ENCODE measurements around the gene NPC1. TPM values are rescaled to one million over a fixed set of nuclear protein-coding genes. Genes with fewer than 3 reads are reported as not detected.
"Not testable (repeated sequence)": the region's sequence is repeated elsewhere in the genome, so short reads cannot be mapped to it uniquely, and the experiment has no call there.

Gene NPC1
- total RNA-seq, 1 donor from 2014 or later: 24.1 TPM

DNA sequence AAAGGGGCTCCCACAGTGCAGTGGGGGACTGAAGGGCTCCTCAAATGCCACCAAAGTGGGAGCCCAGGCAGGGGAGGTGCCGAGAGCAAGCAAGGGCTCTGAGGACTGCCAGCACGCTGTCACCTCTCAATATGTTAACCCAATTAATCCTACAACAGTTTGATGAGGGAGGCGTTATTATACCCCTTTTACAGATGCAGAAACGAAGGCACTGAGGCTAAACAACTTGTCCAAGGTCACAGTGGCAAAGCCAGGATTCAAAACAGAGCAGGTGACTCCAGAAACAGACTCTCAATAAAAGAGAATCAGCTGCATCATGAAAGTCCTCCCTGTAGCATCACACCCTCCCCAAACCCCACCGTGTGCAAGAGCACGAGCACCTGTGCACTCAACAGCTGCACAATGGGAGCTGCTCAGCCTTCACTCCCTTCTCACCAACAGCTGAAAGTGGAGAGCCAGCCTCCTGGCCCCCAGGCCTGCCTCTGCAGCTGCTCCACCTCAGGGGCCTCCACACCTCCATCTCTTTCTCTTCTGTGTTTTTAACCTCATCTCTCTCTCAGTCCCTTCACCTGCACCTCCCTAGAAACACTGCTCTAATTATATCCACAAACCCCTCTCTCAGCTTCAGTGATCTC lies 8.1 kb downstream of the NPC1 start:
- no peak for DNase-seq (ENCODE audit: low spot score)
- Mint-ChIP-seq H3K36me3 (ENCODE audit: low read depth, unreplicated experiment) (peaks cover 20% of the 10 kb centered on the region), H3K27me3 (ENCODE audit: unreplicated experiment) (no peaks in the 10 kb centered on the region), H3K4me1 (ENCODE audit: unreplicated experiment) (peaks cover 13% of the 10 kb centered on the region), H3K4me3 (ENCODE audit: unreplicated experiment) (peak overlapping the region; percentile 53), H3K27ac (ENCODE audit: unreplicated experiment) (peak overlapping the region; percentile 62), H3K9me3 (ENCODE audit: unreplicated experiment) (no peaks in the 10 kb centered on the region)
- TF ChIP-seq, protein P1, sequence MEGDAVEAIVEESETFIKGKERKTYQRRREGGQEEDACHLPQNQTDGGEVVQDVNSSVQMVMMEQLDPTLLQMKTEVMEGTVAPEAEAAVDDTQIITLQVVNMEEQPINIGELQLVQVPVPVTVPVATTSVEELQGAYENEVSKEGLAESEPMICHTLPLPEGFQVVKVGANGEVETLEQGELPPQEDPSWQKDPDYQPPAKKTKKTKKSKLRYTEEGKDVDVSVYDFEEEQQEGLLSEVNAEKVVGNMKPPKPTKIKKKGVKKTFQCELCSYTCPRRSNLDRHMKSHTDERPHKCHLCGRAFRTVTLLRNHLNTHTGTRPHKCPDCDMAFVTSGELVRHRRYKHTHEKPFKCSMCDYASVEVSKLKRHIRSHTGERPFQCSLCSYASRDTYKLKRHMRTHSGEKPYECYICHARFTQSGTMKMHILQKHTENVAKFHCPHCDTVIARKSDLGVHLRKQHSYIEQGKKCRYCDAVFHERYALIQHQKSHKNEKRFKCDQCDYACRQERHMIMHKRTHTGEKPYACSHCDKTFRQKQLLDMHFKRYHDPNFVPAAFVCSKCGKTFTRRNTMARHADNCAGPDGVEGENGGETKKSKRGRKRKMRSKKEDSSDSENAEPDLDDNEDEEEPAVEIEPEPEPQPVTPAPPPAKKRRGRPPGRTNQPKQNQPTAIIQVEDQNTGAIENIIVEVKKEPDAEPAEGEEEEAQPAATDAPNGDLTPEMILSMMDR (IDR thresholded peaks at IDR 0.05; ENCODE audit: unreplicated experiment): no peak

DNA sequence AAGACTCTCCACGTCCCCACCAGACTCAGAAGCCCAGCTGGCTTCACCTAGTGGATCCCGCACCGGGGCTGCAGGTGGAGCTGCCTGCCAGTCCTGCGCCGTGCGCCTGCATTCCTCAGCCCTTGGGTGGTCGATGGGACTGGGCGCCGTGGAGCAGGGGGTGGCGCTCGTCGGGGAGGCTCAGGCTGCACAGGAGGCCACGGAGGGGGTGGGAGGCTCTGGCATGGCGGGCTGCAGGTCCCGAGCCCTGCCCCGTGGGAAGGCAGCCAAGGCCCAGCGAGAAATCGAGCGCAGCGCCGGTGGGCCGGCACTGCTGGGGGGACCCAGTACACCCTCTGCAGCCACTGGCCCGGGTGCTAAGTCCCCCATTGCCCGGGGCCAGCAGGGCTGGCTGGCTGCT lies 8.8 kb downstream of the NPC1 start:
- not testable (repeated sequence) for H3K27ac Mint-ChIP-seq (ENCODE audit: unreplicated experiment); H3K9me3 Mint-ChIP-seq (ENCODE audit: unreplicated experiment); H3K4me3 Mint-ChIP-seq (ENCODE audit: unreplicated experiment); H3K27me3 Mint-ChIP-seq (ENCODE audit: unreplicated experiment); DNase-seq (ENCODE audit: low spot score)
- H3K4me1 Mint-ChIP-seq (ENCODE audit: unreplicated experiment): peaks cover 13% of the 10 kb centered on the region
- H3K36me3 Mint-ChIP-seq (ENCODE audit: low read depth, unreplicated experiment): peaks cover 20% of the 10 kb centered on the region

DNA sequence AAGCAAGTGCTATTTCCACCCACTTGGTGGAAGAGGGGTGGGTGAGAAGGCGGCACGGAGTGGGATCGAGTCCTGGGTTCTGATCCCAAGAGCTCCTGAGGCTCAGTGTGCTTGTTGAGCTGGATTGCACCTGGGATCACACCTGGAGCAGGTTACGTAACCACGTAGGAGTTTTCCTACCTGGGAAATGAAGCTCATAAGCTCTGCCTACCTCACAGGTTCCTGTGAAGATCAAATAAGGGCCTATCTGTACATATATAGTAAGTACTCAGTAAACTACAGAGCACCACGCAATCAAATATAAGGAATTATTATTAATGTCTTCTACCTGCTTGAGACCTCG lies 11.0 kb downstream of the NPC1 start:
- TF ChIP-seq, protein P1 (IDR thresholded peaks at IDR 0.05; ENCODE audit: unreplicated experiment): no peak
- Mint-ChIP-seq H3K27ac (ENCODE audit: unreplicated experiment) (no peak overlapping the region), H3K36me3 (ENCODE audit: low read depth, unreplicated experiment) (peaks cover 24% of the 10 kb centered on the region), H3K4me1 (ENCODE audit: unreplicated experiment) (peaks cover 13% of the 10 kb centered on the region), H3K27me3 (ENCODE audit: unreplicated experiment) (no peaks in the 10 kb centered on the region), H3K9me3 (ENCODE audit: unreplicated experiment) (no peaks in the 10 kb centered on the region), H3K4me3 (ENCODE audit: unreplicated experiment) (no peak overlapping the region)
- DNase-seq (ENCODE audit: low spot score): no peak

DNA sequence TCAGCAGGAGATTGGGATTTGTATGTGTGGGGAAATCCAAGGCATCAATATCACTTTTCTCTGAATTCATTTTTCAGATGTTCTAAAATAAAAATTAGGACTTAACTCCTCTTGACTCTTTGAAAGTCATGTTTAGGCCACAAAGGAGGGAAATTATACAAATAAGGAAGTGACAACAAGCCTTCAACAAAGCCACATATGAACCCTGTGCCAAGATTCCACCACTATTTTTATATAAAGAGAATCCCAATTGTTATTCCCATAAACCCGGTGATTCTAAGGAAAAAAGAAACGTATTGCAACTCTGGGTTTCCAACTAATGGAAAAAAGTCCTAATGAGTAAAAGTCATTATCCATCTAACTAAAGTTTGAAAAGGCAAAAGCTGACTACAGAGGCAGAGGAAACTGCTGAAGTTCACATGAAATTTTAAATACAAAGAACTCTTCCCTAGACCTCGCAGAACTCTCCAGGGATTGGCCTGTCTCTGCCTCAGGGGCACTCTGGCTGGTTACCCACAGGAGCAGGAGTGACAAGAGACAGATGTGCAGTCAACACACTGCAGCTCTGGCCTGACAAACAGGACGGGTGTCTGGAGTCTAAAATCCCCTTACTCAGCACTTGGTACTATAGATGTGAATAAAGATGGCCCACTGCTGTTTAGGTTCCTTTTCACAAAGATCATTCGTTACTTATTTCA lies 11.5 kb downstream of the NPC1 start:
- Mint-ChIP-seq H3K4me1 (ENCODE audit: unreplicated experiment) (peaks cover 13% of the 10 kb centered on the region), H3K36me3 (ENCODE audit: low read depth, unreplicated experiment) (peaks cover 29% of the 10 kb centered on the region), H3K9me3 (ENCODE audit: unreplicated experiment) (no peaks in the 10 kb centered on the region), H3K27me3 (ENCODE audit: unreplicated experiment) (no peaks in the 10 kb centered on the region), H3K27ac (ENCODE audit: unreplicated experiment) (no peak overlapping the region), H3K4me3 (ENCODE audit: unreplicated experiment) (no peak overlapping the region)
- TF ChIP-seq, protein P1 (IDR thresholded peaks at IDR 0.05; ENCODE audit: unreplicated experiment): no peak
- DNase-seq (ENCODE audit: low spot score): no peak

DNA sequence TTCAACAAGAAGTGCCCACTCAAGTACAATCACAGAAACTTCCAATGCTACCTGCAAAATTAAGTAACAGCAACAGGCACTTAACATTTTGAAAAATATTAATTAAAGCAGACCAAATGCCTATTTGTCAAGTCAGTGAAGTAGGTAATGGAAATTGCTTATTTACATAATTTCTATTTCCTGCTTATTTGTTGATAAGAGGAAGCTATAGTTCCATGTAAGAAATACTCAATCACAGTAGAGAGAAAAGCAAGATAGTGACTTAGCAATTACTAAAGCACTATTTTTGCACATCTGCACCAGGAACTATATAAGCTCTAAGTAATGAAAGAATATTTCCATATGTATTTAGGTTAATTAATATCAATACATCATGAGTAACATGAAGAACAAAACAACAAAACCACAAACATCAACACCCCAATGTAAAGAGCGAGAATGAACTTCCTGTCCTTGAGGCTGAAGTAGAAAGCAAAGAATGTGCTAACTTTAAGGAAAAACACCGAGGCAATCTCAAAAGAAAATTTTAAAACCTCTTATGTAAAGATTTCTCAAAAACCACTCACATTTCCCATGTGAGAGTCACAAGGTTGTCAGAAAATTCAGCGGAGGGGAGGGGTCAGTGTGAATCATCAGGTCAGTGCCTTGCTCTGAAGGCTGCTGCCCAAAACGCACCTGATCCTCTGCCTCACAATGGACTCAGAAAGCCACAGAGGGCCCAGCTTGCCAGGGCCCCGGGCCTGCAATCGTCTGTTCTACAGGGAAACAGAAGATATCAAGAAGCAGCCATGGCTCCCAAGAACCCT lies 12.5 kb downstream of the NPC1 start:
- Mint-ChIP-seq H3K9me3 (ENCODE audit: unreplicated experiment) (no peaks in the 10 kb centered on the region), H3K36me3 (ENCODE audit: low read depth, unreplicated experiment) (peaks cover 29% of the 10 kb centered on the region), H3K4me1 (ENCODE audit: unreplicated experiment) (peaks cover 10% of the 10 kb centered on the region), H3K4me3 (ENCODE audit: unreplicated experiment) (no peak overlapping the region), H3K27me3 (ENCODE audit: unreplicated experiment) (no peaks in the 10 kb centered on the region), H3K27ac (ENCODE audit: unreplicated experiment) (no peak overlapping the region)
- DNase-seq (ENCODE audit: low spot score): no peak
- TF ChIP-seq, protein P1 (IDR thresholded peaks at IDR 0.05; ENCODE audit: unreplicated experiment): no peak

Measured in endothelial cell (in vitro differentiated cells).